SK-N-SH (cell line): Measurements from ENCODE around the gene SAYSD1. TPM values are rescaled to one million over a fixed set of nuclear protein-coding genes. Genes with fewer than 3 reads are reported as not detected.

ENCODE experiments used
- CTCF ChIA-PET: fragments of 300-600, 350-600 bp; formaldehyde crosslinking; extraction: SDS; loops from one replicate; lab custom pipeline; 2021; lab: Yijun Ruan, JAX
- POLR2A ChIA-PET: fragments of 350-600 bp; sonication (Branson Sonifier 250); formaldehyde crosslinking; extraction: SDS; loops from one replicate; lab custom pipeline; 2020; ENCODE audit warnings: antibody characterized with exemption, inconsistent platforms; lab: Yijun Ruan, JAX
- DNase-seq: peaks from one replicate; pipeline ENCODE4 v3.0.0; 2012
- H2AFZ ChIP-seq: fragments of 200-600 bp; sonication (generic); 2 replicates; pipeline ENCODE4 v1.8.1; 2016; ENCODE audit warnings: antibody characterized with exemption, mild to moderate bottlenecking, low read depth
- H3F3A ChIP-seq: fragments of 200-600 bp; sonication (generic); replicated peaks from 2 replicates; pipeline ENCODE3; 2016; ENCODE audit warnings: antibody characterized with exemption, mild to moderate bottlenecking; ENCODE audit not compliant: insufficient read depth
- H3K27ac ChIP-seq, 2 experiments: fragments of 200-500 bp in 1 of 2; fragments of 200-600 bp in 1 of 2; sonication (Bioruptor generic) in 1 of 2; sonication (generic), shearing (Covaris generic) in 1 of 2; 2 replicates each; pipeline versions ENCODE4 v1.5.1 to v1.6.1; 2014 to 2016; ENCODE audit warnings: low read depth in 2 of 2, inconsistent platforms in 1 of 2, low read length in 1 of 2, mild to moderate bottlenecking in 1 of 2, mixed read lengths in 1 of 2
- H3K27me3 ChIP-seq: fragments of 200-600 bp; sonication (generic), shearing (Covaris generic); 2 replicates; pipeline ENCODE4 v1.6.1; 2016; ENCODE audit warnings: mixed run types; ENCODE audit not compliant: insufficient read depth
- H3K36me3 ChIP-seq, 2 experiments: fragments of 200-500 bp in 1 of 2; fragments of 200-600 bp in 1 of 2; sonication (Bioruptor generic) in 1 of 2; sonication (generic) in 1 of 2; replicated peaks in 1 of 2; 2 replicates each; pipeline versions ENCODE3 to v1.5.1; 2014 to 2016; ENCODE audit warnings: low read length in 1 of 2, mild to moderate bottlenecking in 1 of 2; ENCODE audit not compliant: insufficient read depth in 2 of 2, control insufficient read depth in 1 of 2
- H3K4me1 ChIP-seq, 2 experiments: fragments of 200-500 bp in 1 of 2; fragments of 200-600 bp in 1 of 2; sonication (Bioruptor generic) in 1 of 2; sonication (generic), shearing (Covaris generic) in 1 of 2; 2 replicates each; pipeline versions ENCODE4 v1.5.1 to v1.6.1; 2014 to 2016; ENCODE audit warnings: low read depth in 1 of 2, low read length in 1 of 2, mixed run types in 1 of 2; ENCODE audit not compliant: insufficient read depth in 2 of 2, control insufficient read depth in 1 of 2
- H3K4me2 ChIP-seq: fragments of 200-600 bp; sonication (generic), shearing (Covaris generic); 2 replicates; pipeline ENCODE4 v1.6.1; 2017; ENCODE audit warnings: mixed run types
- H3K4me3 ChIP-seq, 2 experiments: fragments of 200-500 bp in 1 of 2; fragments of 200-600 bp in 1 of 2; sonication (Bioruptor generic) in 1 of 2; sonication (generic), shearing (Covaris generic) in 1 of 2; 2 replicates each; pipeline versions ENCODE4 v1.5.1 to v1.8.1; 2014 to 2016; ENCODE audit warnings: low read depth in 2 of 2, inconsistent platforms in 1 of 2, low read length in 1 of 2, mild to moderate bottlenecking in 1 of 2, mixed read lengths in 1 of 2, moderate library complexity in 1 of 2
- H3K79me2 ChIP-seq: fragments of 200-600 bp; sonication (generic); 2 replicates; pipeline ENCODE4 v1.8.1; 2017; ENCODE audit warnings: mild to moderate bottlenecking; ENCODE audit not compliant: insufficient read depth
- H3K9ac ChIP-seq: fragments of 200-600 bp; sonication (generic); 2 replicates; pipeline ENCODE4 v1.6.1; 2017; ENCODE audit warnings: mixed run types
- H3K9me2 ChIP-seq: fragments of 200-600 bp; sonication (generic); 2 replicates; pipeline ENCODE4 v1.6.1; 2017; ENCODE audit warnings: mixed run types
- H3K9me3 ChIP-seq: fragments of 200-600 bp; sonication (generic); 2 replicates; pipeline ENCODE4 v1.6.1; 2017; ENCODE audit warnings: mixed run types, mild to moderate bottlenecking, moderate library complexity
- H4K20me1 ChIP-seq: fragments of 200-600 bp; sonication (generic); 2 replicates; pipeline ENCODE4 v1.6.1; 2017; ENCODE audit warnings: mild to moderate bottlenecking, mixed run types; ENCODE audit not compliant: insufficient read depth
- CHD2 ChIP-seq: fragments of 150-350 bp; IDR thresholded peaks from 2 replicates; pipeline ENCODE4 v1.6.1; 2018; ENCODE audit warnings: low read length; ENCODE audit not compliant: partially characterized antibody
- ELF1 ChIP-seq: IDR thresholded peaks from 2 replicates; pipeline ENCODE4 v1.4.0; 2012
- FOXM1 ChIP-seq: IDR thresholded peaks from 2 replicates; pipeline ENCODE4 v1.4.0; 2012; ENCODE audit warnings: low read depth, mild to moderate bottlenecking
- GABPA ChIP-seq: IDR thresholded peaks from 2 replicates; pipeline ENCODE4 v1.4.0; 2012; ENCODE audit warnings: low read depth, mild to moderate bottlenecking
- MEF2A ChIP-seq: IDR thresholded peaks from 2 replicates; pipeline ENCODE4 v1.4.0; 2012; ENCODE audit warnings: low read depth, borderline replicate concordance
- POLR2AphosphoS5 ChIP-seq: IDR thresholded peaks from 2 replicates; pipeline ENCODE4 v1.6.1; 2012; ENCODE audit warnings: low read depth, low read length
- SIN3A ChIP-seq: IDR thresholded peaks from 2 replicates; pipeline ENCODE4 v1.6.1; 2012; ENCODE audit warnings: low read depth, mild to moderate bottlenecking, low read length, moderate library complexity, borderline replicate concordance
- SMC3 ChIP-seq: IDR thresholded peaks from 2 replicates; pipeline ENCODE4 v1.6.1; 2012; ENCODE audit warnings: low read depth, low read length, improper control_type of control experiment
- TAF1 ChIP-seq: IDR thresholded peaks from 2 replicates; pipeline ENCODE4 v1.6.1; 2012; ENCODE audit warnings: low read depth, mild to moderate bottlenecking, low read length, moderate library complexity, borderline replicate concordance
- TCF12 ChIP-seq: IDR thresholded peaks from 2 replicates; pipeline ENCODE4 v1.4.0; 2012
- WGBS: methylation state at CpG from one replicate; pipeline ENCODE4 v1.1.6; 2017; ENCODE audit warnings: low lambda C conversion rate; 5-methylcytosine and 5-hydroxymethylcytosine counted together
- polyA plus RNA-seq, 3 experiments: library from polyadenylated mRNA; depleted of rRNA; stranded (reverse); fragments of >200 nt; gene quantifications; 2 replicates each; pipeline ENCODE4 v1.2.3, GENCODE V29; 2012
- TF ChIP-seq, protein P1 (sequence below): fragments of 150-350 bp; IDR thresholded peaks from 2 replicates; pipeline ENCODE4 v1.6.1; 2017; ENCODE audit warnings: antibody characterized with exemption, low read length, low read depth, borderline replicate concordance
- TF ChIP-seq, protein P2 (sequence below): IDR thresholded peaks from 2 replicates; pipeline ENCODE4; 2012
- TF ChIP-seq, protein P3 (sequence below): IDR thresholded peaks from 2 replicates; pipeline ENCODE4 v1.4.0; 2012; ENCODE audit warnings: low read depth, borderline replicate concordance
- TF ChIP-seq, protein P4 (sequence below): IDR thresholded peaks from 2 replicates; pipeline ENCODE4 v1.4.0; 2012; ENCODE audit warnings: low read depth
- TF ChIP-seq, protein P5 (sequence below): IDR thresholded peaks from 2 replicates; pipeline ENCODE4 v1.4.0; 2012; ENCODE audit warnings: low read depth, borderline replicate concordance
- TF ChIP-seq, protein P6 (sequence below): fragments of 200-600 bp; sonication (generic); IDR thresholded peaks from 2 replicates; pipeline ENCODE4 v1.6.1; 2017; ENCODE audit warnings: antibody characterized with exemption, mild to moderate bottlenecking, moderate library complexity

The SAYSD1 gene
- polyA plus RNA-seq, 1 of the 3 experiments (the other 2 are of a cell fraction): 6.1 TPM

DNA sequence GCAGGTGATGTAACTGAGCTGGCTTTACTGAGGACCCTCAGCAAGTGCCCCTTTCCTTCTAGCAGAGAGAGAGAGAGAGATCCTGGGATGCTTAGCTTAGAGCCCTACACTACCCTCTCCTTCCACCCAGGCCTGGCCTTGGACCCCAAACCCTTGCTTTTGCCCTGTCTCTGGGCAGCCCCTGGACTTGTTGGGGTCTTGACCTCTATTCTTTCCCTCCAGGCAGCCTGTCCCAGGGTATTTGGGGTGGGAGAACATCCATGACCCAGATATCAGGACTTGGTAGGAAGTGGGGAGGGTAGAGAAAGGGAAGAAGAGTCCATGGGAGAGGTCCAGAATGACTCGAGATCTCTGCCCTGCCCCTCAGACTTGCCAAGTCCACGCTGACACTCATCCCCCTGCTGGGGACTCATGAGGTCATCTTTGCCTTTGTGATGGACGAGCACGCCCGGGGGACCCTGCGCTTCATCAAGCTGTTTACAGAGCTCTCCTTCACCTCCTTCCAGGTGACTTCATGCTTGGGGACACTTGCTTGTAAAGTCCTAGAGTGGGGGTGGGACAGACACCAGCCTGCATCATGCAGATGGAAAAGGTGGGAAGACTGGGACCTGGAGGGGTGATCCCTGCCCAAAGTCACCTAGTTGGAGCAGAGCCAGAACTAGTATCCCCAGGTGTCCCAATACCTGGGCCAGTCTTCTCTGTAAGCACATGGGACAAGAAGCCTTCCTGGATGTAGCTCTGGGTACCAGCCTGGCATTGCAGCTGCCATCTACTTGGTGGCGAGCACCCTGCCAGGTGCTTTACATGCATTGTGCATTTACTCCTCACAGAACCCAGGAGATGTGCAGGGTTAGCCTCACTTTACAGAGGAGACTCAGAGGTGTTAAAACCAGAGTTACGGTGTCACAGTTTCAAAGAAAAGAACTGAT is 35.5 kb downstream of the SAYSD1 start:
- Histone ChIP-seq H3K36me3 (no peaks in the 10 kb centered on the region), H3K79me2 (no peaks in the 10 kb centered on the region), H3K4me2 (no peak overlapping the region), H3K9me2 (no peaks in the 10 kb centered on the region), H3F3A (no peaks in the 10 kb centered on the region), H3K27ac (no peak overlapping the region), H3K4me1 (peaks cover 0 to 10% of the 10 kb centered on the region in 2 experiments; a peak in 1 of 4 replicates), H3K27me3 (no peaks in the 10 kb centered on the region), H3K9ac (no peak overlapping the region), H3K9me3 (no peaks in the 10 kb centered on the region), H3K4me3 (no peak overlapping the region), H2AFZ (no peak overlapping the region), H4K20me1 (no peaks in the 10 kb centered on the region)
- CTCF ChIA-PET: interaction anchor here (0.7 to 2.8 kb wide), 4 partner anchors 9 to 25 kb away, joined by 3 to 8 read pairs (median 6); no protein-coding TSS in a partner anchor
- no peak for DNase-seq
- 46% methylated on average over 8 of the region's 8 CpGs for WGBS
- POLR2A ChIA-PET: no interaction called here
- TF ChIP-seq, protein P1, sequence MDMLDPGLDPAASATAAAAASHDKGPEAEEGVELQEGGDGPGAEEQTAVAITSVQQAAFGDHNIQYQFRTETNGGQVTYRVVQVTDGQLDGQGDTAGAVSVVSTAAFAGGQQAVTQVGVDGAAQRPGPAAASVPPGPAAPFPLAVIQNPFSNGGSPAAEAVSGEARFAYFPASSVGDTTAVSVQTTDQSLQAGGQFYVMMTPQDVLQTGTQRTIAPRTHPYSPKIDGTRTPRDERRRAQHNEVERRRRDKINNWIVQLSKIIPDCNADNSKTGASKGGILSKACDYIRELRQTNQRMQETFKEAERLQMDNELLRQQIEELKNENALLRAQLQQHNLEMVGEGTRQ: no peak
- TF ChIP-seq, protein P2, sequence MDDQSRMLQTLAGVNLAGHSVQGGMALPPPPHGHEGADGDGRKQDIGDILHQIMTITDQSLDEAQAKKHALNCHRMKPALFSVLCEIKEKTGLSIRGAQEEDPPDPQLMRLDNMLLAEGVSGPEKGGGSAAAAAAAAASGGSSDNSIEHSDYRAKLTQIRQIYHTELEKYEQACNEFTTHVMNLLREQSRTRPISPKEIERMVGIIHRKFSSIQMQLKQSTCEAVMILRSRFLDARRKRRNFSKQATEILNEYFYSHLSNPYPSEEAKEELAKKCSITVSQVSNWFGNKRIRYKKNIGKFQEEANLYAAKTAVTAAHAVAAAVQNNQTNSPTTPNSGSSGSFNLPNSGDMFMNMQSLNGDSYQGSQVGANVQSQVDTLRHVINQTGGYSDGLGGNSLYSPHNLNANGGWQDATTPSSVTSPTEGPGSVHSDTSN: no peak
- TF ChIP-seq, protein P3, sequence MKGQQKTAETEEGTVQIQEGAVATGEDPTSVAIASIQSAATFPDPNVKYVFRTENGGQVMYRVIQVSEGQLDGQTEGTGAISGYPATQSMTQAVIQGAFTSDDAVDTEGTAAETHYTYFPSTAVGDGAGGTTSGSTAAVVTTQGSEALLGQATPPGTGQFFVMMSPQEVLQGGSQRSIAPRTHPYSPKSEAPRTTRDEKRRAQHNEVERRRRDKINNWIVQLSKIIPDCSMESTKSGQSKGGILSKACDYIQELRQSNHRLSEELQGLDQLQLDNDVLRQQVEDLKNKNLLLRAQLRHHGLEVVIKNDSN: no peak
- TF ChIP-seq POLR2AphosphoS5: no peak
- TF ChIP-seq, protein P4, sequence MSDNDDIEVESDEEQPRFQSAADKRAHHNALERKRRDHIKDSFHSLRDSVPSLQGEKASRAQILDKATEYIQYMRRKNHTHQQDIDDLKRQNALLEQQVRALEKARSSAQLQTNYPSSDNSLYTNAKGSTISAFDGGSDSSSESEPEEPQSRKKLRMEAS: no peak
- TF ChIP-seq, protein P5, sequence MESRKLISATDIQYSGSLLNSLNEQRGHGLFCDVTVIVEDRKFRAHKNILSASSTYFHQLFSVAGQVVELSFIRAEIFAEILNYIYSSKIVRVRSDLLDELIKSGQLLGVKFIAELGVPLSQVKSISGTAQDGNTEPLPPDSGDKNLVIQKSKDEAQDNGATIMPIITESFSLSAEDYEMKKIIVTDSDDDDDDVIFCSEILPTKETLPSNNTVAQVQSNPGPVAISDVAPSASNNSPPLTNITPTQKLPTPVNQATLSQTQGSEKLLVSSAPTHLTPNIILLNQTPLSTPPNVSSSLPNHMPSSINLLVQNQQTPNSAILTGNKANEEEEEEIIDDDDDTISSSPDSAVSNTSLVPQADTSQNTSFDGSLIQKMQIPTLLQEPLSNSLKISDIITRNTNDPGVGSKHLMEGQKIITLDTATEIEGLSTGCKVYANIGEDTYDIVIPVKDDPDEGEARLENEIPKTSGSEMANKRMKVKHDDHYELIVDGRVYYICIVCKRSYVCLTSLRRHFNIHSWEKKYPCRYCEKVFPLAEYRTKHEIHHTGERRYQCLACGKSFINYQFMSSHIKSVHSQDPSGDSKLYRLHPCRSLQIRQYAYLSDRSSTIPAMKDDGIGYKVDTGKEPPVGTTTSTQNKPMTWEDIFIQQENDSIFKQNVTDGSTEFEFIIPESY: no peak

DNA sequence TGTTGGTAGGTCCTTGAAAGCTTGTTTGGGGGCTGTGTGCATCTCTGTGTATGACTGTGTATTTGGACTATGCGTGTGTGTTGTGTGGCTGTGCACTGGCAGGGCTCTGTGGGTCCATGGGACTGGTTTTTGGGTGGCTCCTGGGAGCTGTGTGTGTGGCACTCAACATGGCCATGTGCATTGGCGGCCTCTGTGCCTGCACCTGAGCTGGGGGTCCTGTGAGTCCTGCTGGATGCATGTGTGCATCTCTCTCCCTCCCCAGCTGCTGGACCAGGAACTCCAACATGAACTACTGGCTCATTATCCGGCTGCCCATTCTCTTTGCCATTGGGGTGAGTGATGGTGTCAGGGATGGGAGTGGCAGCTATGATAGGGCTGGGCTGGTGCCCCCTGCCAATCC is 36.3 kb downstream of the SAYSD1 start:
- CTCF ChIA-PET: interaction anchor here (1.2 to 2.8 kb wide), 3 partner anchors 10 to 15 kb away, joined by 4 to 8 read pairs (median 7); no protein-coding TSS in a partner anchor
- H3K27me3 ChIP-seq: no peaks in the 10 kb centered on the region
- no peaks in the 10 kb centered on the region for H3K36me3 ChIP-seq
- no peaks in the 10 kb centered on the region for H3K79me2 ChIP-seq
- no peak overlapping the region for H3K9ac ChIP-seq
- H3K9me3 ChIP-seq: no peaks in the 10 kb centered on the region
- H3K27ac ChIP-seq: no peak overlapping the region
- H3K9me2 ChIP-seq: no peaks in the 10 kb centered on the region
- POLR2A ChIA-PET: no interaction called here
- H3F3A ChIP-seq: no peaks in the 10 kb centered on the region
- no peaks in the 10 kb centered on the region for H4K20me1 ChIP-seq
- 50% methylated on average over 2 of the region's 3 CpGs for WGBS
- peaks cover 0 to 7% of the 10 kb centered on the region in 2 experiments; a peak in 1 of 4 replicates for H3K4me1 ChIP-seq
- no peak overlapping the region for H2AFZ ChIP-seq
- no peak overlapping the region for H3K4me2 ChIP-seq
- no peak for DNase-seq
- no peak overlapping the region for H3K4me3 ChIP-seq
- no peak for TF ChIP-seq TCF12
- no peak for TF ChIP-seq FOXM1
- TF ChIP-seq CHD2: no peak
- no peak for TF ChIP-seq SIN3A
- no peak for TF ChIP-seq GABPA
- no peak for TF ChIP-seq SMC3
- TF ChIP-seq TAF1: no peak
- no peak for TF ChIP-seq MEF2A
- TF ChIP-seq ELF1: no peak
- TF ChIP-seq, protein P6, sequence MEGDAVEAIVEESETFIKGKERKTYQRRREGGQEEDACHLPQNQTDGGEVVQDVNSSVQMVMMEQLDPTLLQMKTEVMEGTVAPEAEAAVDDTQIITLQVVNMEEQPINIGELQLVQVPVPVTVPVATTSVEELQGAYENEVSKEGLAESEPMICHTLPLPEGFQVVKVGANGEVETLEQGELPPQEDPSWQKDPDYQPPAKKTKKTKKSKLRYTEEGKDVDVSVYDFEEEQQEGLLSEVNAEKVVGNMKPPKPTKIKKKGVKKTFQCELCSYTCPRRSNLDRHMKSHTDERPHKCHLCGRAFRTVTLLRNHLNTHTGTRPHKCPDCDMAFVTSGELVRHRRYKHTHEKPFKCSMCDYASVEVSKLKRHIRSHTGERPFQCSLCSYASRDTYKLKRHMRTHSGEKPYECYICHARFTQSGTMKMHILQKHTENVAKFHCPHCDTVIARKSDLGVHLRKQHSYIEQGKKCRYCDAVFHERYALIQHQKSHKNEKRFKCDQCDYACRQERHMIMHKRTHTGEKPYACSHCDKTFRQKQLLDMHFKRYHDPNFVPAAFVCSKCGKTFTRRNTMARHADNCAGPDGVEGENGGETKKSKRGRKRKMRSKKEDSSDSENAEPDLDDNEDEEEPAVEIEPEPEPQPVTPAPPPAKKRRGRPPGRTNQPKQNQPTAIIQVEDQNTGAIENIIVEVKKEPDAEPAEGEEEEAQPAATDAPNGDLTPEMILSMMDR: no peak
